H9 (cell line): ENCODE measurements around the gene P4HA2. TPM values are rescaled to one million over a fixed set of nuclear protein-coding genes. Genes with fewer than 3 reads are reported as not detected.

Source experiments
- DNase-seq: peaks from one replicate; pipeline ENCODE4 v3.0.0-alpha.2; 2017
- H2AFZ ChIP-seq: one replicate; pipeline ENCODE4 v1.6.1; 2013; ENCODE audit warnings: mild to moderate bottlenecking, low read length, control low read depth, moderate library complexity
- H2AK5ac ChIP-seq: 2 replicates; pipeline ENCODE4 v1.6.1; 2013; ENCODE audit warnings: low read length, control low read depth, mixed read lengths; ENCODE audit not compliant: insufficient read length
- H2BK120ac ChIP-seq: one replicate; pipeline ENCODE4 v1.6.1; 2013; ENCODE audit warnings: low read depth, mild to moderate bottlenecking, low read length, control low read depth, inconsistent platforms; ENCODE audit not compliant: poor library complexity, severe bottlenecking
- H2BK12ac ChIP-seq: 2 replicates; pipeline ENCODE4 v1.6.1; 2013; ENCODE audit warnings: low read length, control low read depth, mixed read lengths, low read depth; ENCODE audit not compliant: insufficient read length
- H2BK15ac ChIP-seq: 2 replicates; pipeline ENCODE4 v1.6.1; 2013; ENCODE audit warnings: low read depth, low read length, control low read depth
- H2BK20ac ChIP-seq: one replicate; pipeline ENCODE4 v1.6.1; 2013; ENCODE audit warnings: low read depth, mild to moderate bottlenecking, low read length, control low read depth, inconsistent platforms; ENCODE audit not compliant: poor library complexity, severe bottlenecking
- H2BK5ac ChIP-seq: 2 replicates; pipeline ENCODE4 v1.6.1; 2013; ENCODE audit warnings: low read length, control low read depth, mixed read lengths; ENCODE audit not compliant: insufficient read length
- H3K14ac ChIP-seq: 2 replicates; pipeline ENCODE4 v1.6.1; 2013; ENCODE audit warnings: low read length, control low read depth; ENCODE audit not compliant: insufficient read depth
- H3K18ac ChIP-seq: 2 replicates; pipeline ENCODE4 v1.6.1; 2013; ENCODE audit warnings: low read depth, mild to moderate bottlenecking, mixed read lengths, low read length, control low read depth; ENCODE audit not compliant: insufficient read length
- H3K23ac ChIP-seq: 2 replicates; pipeline ENCODE4 v1.6.1; 2013; ENCODE audit warnings: low read length, control low read depth, mixed read lengths, low read depth; ENCODE audit not compliant: insufficient read length
- H3K23me2 ChIP-seq: 2 replicates; pipeline ENCODE4 v1.6.1; 2013; ENCODE audit warnings: low read depth, mild to moderate bottlenecking, mixed read lengths, low read length, control low read depth; ENCODE audit not compliant: insufficient read length, poor library complexity, severe bottlenecking
- H3K27ac ChIP-seq: 2 replicates; pipeline ENCODE4 v1.5.1; 2013; ENCODE audit warnings: low read length, control low read depth, mixed read lengths, low read depth; ENCODE audit not compliant: insufficient read length
- H3K27me3 ChIP-seq: 2 replicates; pipeline ENCODE4 v1.6.1; 2013; ENCODE audit warnings: low read length, control low read depth, inconsistent platforms; ENCODE audit not compliant: insufficient read depth
- H3K4ac ChIP-seq: 2 replicates; pipeline ENCODE4 v1.6.1; 2013; ENCODE audit warnings: low read depth, mild to moderate bottlenecking, control low read depth, inconsistent platforms, low read length, moderate library complexity
- H3K4me1 ChIP-seq: 2 replicates; pipeline ENCODE4 v1.6.1; 2013; ENCODE audit warnings: low read length, control low read depth, inconsistent platforms; ENCODE audit not compliant: insufficient read depth
- H3K4me2 ChIP-seq: 2 replicates; pipeline ENCODE4 v1.6.1; 2013; ENCODE audit warnings: low read length, control low read depth, mixed read lengths; ENCODE audit not compliant: insufficient read length, insufficient read depth
- H3K56ac ChIP-seq: 2 replicates; pipeline ENCODE4 v1.6.1; 2013; ENCODE audit warnings: low read depth, mild to moderate bottlenecking, mixed read lengths, low read length, control low read depth; ENCODE audit not compliant: insufficient read length
- H3K79me1 ChIP-seq: 2 replicates; pipeline ENCODE4 v1.6.1; 2013; ENCODE audit warnings: low read depth, mild to moderate bottlenecking, moderate library complexity, low read length, control low read depth, inconsistent platforms; ENCODE audit not compliant: insufficient read depth, poor library complexity, severe bottlenecking
- H3K79me2 ChIP-seq: 2 replicates; pipeline ENCODE4 v1.6.1; 2013; ENCODE audit warnings: low read length, control low read depth, inconsistent platforms; ENCODE audit not compliant: insufficient read depth
- H3K9ac ChIP-seq: 2 replicates; pipeline ENCODE4 v1.6.1; 2013; ENCODE audit warnings: low read length, control low read depth, mixed read lengths; ENCODE audit not compliant: insufficient read length; ENCODE audit errors: extremely low read depth
- H3K9me3 ChIP-seq: one replicate; pipeline ENCODE4 v1.6.1; 2013; ENCODE audit warnings: low read depth, low read length, inconsistent platforms; ENCODE audit not compliant: control insufficient read depth
- H3T11ph ChIP-seq: one replicate; pipeline ENCODE4 v1.6.1; 2013; ENCODE audit warnings: mild to moderate bottlenecking, low read length, control low read depth, inconsistent platforms
- H4K20me1 ChIP-seq: one replicate; pipeline ENCODE4 v1.6.1; 2013; ENCODE audit not compliant: control insufficient read depth, insufficient read length, insufficient read depth
- H4K5ac ChIP-seq: 2 replicates; pipeline ENCODE4 v1.6.1; 2013; ENCODE audit warnings: low read depth, mild to moderate bottlenecking, mixed read lengths, low read length, control low read depth; ENCODE audit not compliant: insufficient read length
- H4K8ac ChIP-seq: replicated peaks from 2 replicates; pipeline ENCODE4 v1.6.1; 2013; ENCODE audit warnings: low read length, control low read depth, mixed read lengths, low read depth; ENCODE audit not compliant: insufficient read length
- H4K91ac ChIP-seq: 2 replicates; pipeline ENCODE4 v1.6.1; 2013; ENCODE audit warnings: low read depth, mild to moderate bottlenecking, moderate library complexity, mixed read lengths, low read length, control low read depth; ENCODE audit not compliant: insufficient read length
- H3K27ac Mint-ChIP-seq, 3 experiments: 2 replicates in 2 of 3; 3 replicates in 1 of 3; pipeline ENCODE4 v1.8.0; 2020 to 2021; ENCODE audit warnings: mixed read lengths in 3 of 3, mild to moderate bottlenecking in 1 of 3, moderate library complexity in 1 of 3
- H3K27me3 Mint-ChIP-seq: 2 replicates; pipeline ENCODE4 v1.8.0; 2021; ENCODE audit warnings: low read depth, mild to moderate bottlenecking, moderate library complexity, mixed read lengths
- H3K36me3 Mint-ChIP-seq, 3 experiments: 2 replicates in 2 of 3; 3 replicates in 1 of 3; pipeline ENCODE4 v1.8.0; 2020 to 2021; ENCODE audit warnings: low read depth in 3 of 3, mixed read lengths in 3 of 3; ENCODE audit not compliant: insufficient read depth in 1 of 3
- H3K4me1 Mint-ChIP-seq, 2 experiments: 2 replicates each; pipeline ENCODE4 v1.8.0; 2020; ENCODE audit warnings: mixed read lengths in 2 of 2
- H3K4me3 Mint-ChIP-seq, 2 experiments: 2 replicates in 1 of 2; 3 replicates in 1 of 2; pipeline ENCODE4 v1.8.0; 2020 to 2021; ENCODE audit warnings: mild to moderate bottlenecking in 2 of 2, mixed read lengths in 2 of 2, moderate library complexity in 1 of 2
- H3K9me3 Mint-ChIP-seq, 2 experiments: 2 replicates in 1 of 2; 3 replicates in 1 of 2; pipeline ENCODE4 v1.8.0; 2020; ENCODE audit warnings: mild to moderate bottlenecking in 2 of 2, mixed read lengths in 2 of 2, moderate library complexity in 1 of 2
- total RNA-seq: library from RNA; stranded (reverse); gene quantifications from 2 replicates; pipeline ENCODE4 v1.2.1, GENCODE V29; 2021
- TF ChIP-seq, protein P1 (sequence below): fragments of 200-600 bp; sonication (generic); conservative IDR thresholded peaks from 3 replicates; pipeline ENCODE4 v1.8.0; 2021; ENCODE audit warnings: antibody characterized with exemption, mild to moderate bottlenecking

Gene P4HA2
- total RNA-seq, 1 experiment from 2014 or later: 15.3 TPM

DNA sequence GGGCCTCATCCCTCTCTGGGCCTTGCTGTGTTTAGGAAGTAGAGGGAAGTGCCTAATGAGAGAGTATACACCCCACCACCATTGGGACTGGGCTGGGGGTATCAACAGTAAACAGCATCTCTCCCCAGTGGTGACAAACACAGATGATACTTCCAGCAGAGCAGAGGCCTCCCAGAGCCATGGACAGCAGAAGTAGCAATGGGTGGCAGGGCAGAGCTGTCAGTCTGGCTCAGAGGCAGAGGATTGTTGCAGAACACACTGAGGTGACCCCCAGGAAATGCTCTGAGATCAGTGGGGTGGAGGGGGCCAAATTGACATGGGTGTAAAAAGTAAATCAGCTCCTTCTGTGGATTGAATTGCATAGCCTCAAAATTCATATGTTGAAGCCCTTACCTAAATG, 12.1 kb upstream of the P4HA2 start:
- Mint-ChIP-seq H3K27ac (no peak overlapping the region), H3K9me3 (peaks cover 14 to 17% of the 10 kb centered on the region in 2 experiments), H3K36me3 (peaks cover 5 to 10% (median 6%) of the 10 kb centered on the region in 3 experiments), H3K27me3 (peaks cover 2% of the 10 kb centered on the region), H3K4me1 (peaks cover 3% of the 10 kb centered on the region in 2 experiments; a peak in 1 of 4 replicates), H3K4me3 (no peak overlapping the region)
- peak; percentile 9 for DNase-seq
- Histone ChIP-seq H2BK120ac (no peak overlapping the region), H2BK12ac (no peak overlapping the region), H3K4me2 (no peak overlapping the region), H2AK5ac (no peak overlapping the region), H3K18ac (no peak overlapping the region), H4K5ac (no peak overlapping the region), H3K79me1 (no peaks in the 10 kb centered on the region), H3K23me2 (no peaks in the 10 kb centered on the region), H3K27me3 (no peaks in the 10 kb centered on the region), H4K20me1 (no peaks in the 10 kb centered on the region), H2BK20ac (no peak overlapping the region), H4K8ac (no peak overlapping the region), H3K4me1 (no peaks in the 10 kb centered on the region), H2AFZ (no peak overlapping the region), H3K9ac (no peak overlapping the region), H3K14ac (no peak overlapping the region), H3K79me2 (no peaks in the 10 kb centered on the region), H2BK15ac (no peak overlapping the region), H3K56ac (no peak overlapping the region), H3K4ac (no peak overlapping the region), H3T11ph (no peak overlapping the region), H4K91ac (no peak overlapping the region), H3K27ac (no peak overlapping the region), H3K9me3 (no peaks in the 10 kb centered on the region), H2BK5ac (no peak overlapping the region), H3K23ac (no peak overlapping the region)
- TF ChIP-seq, protein P1, sequence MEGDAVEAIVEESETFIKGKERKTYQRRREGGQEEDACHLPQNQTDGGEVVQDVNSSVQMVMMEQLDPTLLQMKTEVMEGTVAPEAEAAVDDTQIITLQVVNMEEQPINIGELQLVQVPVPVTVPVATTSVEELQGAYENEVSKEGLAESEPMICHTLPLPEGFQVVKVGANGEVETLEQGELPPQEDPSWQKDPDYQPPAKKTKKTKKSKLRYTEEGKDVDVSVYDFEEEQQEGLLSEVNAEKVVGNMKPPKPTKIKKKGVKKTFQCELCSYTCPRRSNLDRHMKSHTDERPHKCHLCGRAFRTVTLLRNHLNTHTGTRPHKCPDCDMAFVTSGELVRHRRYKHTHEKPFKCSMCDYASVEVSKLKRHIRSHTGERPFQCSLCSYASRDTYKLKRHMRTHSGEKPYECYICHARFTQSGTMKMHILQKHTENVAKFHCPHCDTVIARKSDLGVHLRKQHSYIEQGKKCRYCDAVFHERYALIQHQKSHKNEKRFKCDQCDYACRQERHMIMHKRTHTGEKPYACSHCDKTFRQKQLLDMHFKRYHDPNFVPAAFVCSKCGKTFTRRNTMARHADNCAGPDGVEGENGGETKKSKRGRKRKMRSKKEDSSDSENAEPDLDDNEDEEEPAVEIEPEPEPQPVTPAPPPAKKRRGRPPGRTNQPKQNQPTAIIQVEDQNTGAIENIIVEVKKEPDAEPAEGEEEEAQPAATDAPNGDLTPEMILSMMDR: no peak
